Measurements from ENCODE around the gene CISH. TPM values are rescaled to one million over a fixed set of nuclear protein-coding genes. Genes with fewer than 3 reads are reported as not detected.
A peak's percentile ranks its signal among the peaks of the same experiment; 100 is the strongest.

Gene CISH
- total and polyA plus RNA-seq, 9 of the 15 experiments (the other 6 are each of a cell fraction or from before 2014, with no cell fraction given): 1.7 to 47.7 (median 18.3) TPM

DNA sequence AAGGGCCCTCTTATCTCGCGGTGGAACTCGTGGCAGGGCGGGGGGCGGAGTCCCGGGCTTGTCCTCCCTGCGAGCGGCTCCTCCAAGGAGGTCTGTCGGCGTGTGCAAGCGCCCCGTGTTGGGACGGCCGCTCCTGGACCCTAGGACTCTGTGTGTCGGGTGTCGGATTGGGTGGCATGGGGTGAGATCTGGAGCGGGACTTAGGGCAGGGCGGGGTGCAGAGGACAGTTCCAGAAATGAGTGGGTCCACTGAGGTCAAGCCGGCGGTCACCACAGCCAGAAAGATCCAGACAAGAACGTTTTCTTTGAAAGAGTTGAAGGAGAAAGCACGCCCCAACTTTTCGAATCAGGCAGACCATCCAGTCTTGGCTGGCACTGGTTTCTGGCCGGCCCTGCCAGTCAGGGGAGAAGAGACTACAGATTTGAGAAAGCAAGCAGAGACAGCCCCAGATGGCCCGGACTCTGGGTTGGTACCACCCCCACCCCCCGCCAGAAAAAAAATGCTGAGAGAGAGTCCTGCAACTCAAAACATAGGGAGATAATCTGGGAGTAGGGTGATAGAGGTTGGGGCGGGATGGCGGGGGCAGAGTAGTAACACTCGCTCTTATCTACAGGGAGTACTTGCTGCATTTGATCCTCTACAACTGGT lies 784 bp upstream of the CISH start (continued):
- TF ChIP-seq CREB3L1 (IDR thresholded peaks at IDR 0.05; ENCODE audit: borderline replicate concordance, low read depth): peak; percentile 90; the same call in 1 of the 2 replicates
- TF ChIP-seq, protein P1, sequence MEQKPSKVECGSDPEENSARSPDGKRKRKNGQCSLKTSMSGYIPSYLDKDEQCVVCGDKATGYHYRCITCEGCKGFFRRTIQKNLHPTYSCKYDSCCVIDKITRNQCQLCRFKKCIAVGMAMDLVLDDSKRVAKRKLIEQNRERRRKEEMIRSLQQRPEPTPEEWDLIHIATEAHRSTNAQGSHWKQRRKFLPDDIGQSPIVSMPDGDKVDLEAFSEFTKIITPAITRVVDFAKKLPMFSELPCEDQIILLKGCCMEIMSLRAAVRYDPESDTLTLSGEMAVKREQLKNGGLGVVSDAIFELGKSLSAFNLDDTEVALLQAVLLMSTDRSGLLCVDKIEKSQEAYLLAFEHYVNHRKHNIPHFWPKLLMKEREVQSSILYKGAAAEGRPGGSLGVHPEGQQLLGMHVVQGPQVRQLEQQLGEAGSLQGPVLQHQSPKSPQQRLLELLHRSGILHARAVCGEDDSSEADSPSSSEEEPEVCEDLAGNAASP (IDR thresholded peaks at IDR 0.05): no peak
- no peak for TF ChIP-seq RBM14 (IDR thresholded peaks at IDR 0.05; ENCODE audit: borderline replicate concordance, insufficient read depth, low read depth, low read length)
- TF ChIP-seq STAT5A (IDR thresholded peaks at IDR 0.05; ENCODE audit: borderline replicate concordance, low read length): no peak
- no peak; a peak in 1 of 4 replicates for TF ChIP-seq ZNF318 (IDR thresholded peaks at IDR 0.05; ENCODE audit: borderline replicate concordance in 1 of 2, low read depth in 1 of 2)
- TF ChIP-seq ZNF707 (CRISPR knock-in tag; conservative IDR thresholded peaks at IDR 0.05): no peak
- TF ChIP-seq EWSR1 (IDR thresholded peaks at IDR 0.05; ENCODE audit: borderline replicate concordance, low read depth, partially characterized antibody): no peak
- TF ChIP-seq ZNF24 (IDR thresholded peaks at IDR 0.05): peak; percentile 43; the same call in 1 of the 2 replicates
- no peak for TF ChIP-seq FOXM1 (IDR thresholded peaks at IDR 0.05; ENCODE audit: low read depth)
- no peak for TF ChIP-seq FOXM1 (CRISPR knock-in tag; IDR thresholded peaks at IDR 0.05; ENCODE audit: low read depth)
- TF ChIP-seq MLX (CRISPR knock-in tag; conservative IDR thresholded peaks at IDR 0.05): no peak
- TF ChIP-seq NR2C1 (IDR thresholded peaks at IDR 0.05): no peak
- TF ChIP-seq NR2C1 (tag; IDR thresholded peaks at IDR 0.05): 0 out of 2 replicates have a peak, but pooled peaks have one; percentile 27
- TF ChIP-seq ZNF239 (CRISPR knock-in tag; IDR thresholded peaks at IDR 0.05): no peak
- no peak; the same call in 1 of the 2 replicates for TF ChIP-seq CTBP1 (IDR thresholded peaks at IDR 0.05; ENCODE audit: borderline replicate concordance)
- TF ChIP-seq KLF6 (CRISPR knock-in tag; IDR thresholded peaks at IDR 0.05; ENCODE audit: borderline replicate concordance): no peak

Data from K562 (cell line).